Thymus (tissue), 11 donors: ENCODE results near the gene ACYP2. TPM values are rescaled to one million over a fixed set of nuclear protein-coding genes. Genes with fewer than 3 reads are reported as not detected.
"Not testable (repeated sequence)": the region's sequence is repeated elsewhere in the genome, so short reads cannot be mapped to it uniquely, and the experiment has no call there.

Source experiments
- DNase-seq, 9 donors: peaks; one replicate each; pipeline ENCODE4 v3.0.0-alpha.2; 2013; ENCODE audit warnings: low spot score in 9 of 9, low read depth in 6 of 9, missing footprints in 1 of 9
- H3K27ac ChIP-seq, 2 donors: one replicate each; pipeline ENCODE4 v1.5.1; 2013; ENCODE audit warnings: control low read depth in 1 of 2, low read depth in 1 of 2, low read length in 1 of 2, mild to moderate bottlenecking in 1 of 2, moderate library complexity in 1 of 2
- H3K27me3 ChIP-seq, 2 donors: one replicate each; pipeline ENCODE4 v1.5.1; 2013; ENCODE audit warnings: low read length in 1 of 2; ENCODE audit not compliant: control insufficient read depth in 2 of 2, insufficient read depth in 1 of 2
- H3K36me3 ChIP-seq, 2 donors: one replicate each; pipeline ENCODE4 v1.5.1; 2013; ENCODE audit warnings: low read length in 1 of 2, mild to moderate bottlenecking in 1 of 2, moderate library complexity in 1 of 2; ENCODE audit not compliant: control insufficient read depth in 2 of 2, insufficient read depth in 2 of 2
- H3K4me1 ChIP-seq, 2 donors: one replicate each; pipeline ENCODE4 v1.5.1; 2013; ENCODE audit warnings: low read length in 2 of 2; ENCODE audit not compliant: control insufficient read depth in 2 of 2, insufficient read depth in 2 of 2
- H3K4me3 ChIP-seq, 2 donors: one replicate each; pipeline ENCODE4 v1.5.1; 2013; ENCODE audit warnings: low read length in 2 of 2, control low read depth in 1 of 2, mild to moderate bottlenecking in 1 of 2
- H3K9me3 ChIP-seq, 2 donors: one replicate each; pipeline ENCODE4 v1.5.1; 2013; ENCODE audit warnings: low read length in 1 of 2, mild to moderate bottlenecking in 1 of 2; ENCODE audit not compliant: control insufficient read depth in 2 of 2, insufficient read depth in 1 of 2
- WGBS: extraction: QIAGEN DNeasy Blood & Tissue Kit; methylation state at CpG from one replicate; pipeline ENCODE4 v1.1.7; 2013; 5-methylcytosine and 5-hydroxymethylcytosine counted together
- polyA plus RNA-seq: library from polyadenylated mRNA; stranded (reverse); fragments of 200-250 nt; gene quantifications from one replicate; pipeline ENCODE4 v1.2.3, GENCODE V29; 2013
- total RNA-seq: library from RNA; stranded (reverse); fragments of 120-200 nt; gene quantifications from one replicate; pipeline ENCODE4 v1.2.4, GENCODE V29; 2013
- donor health status: healthy.

ACYP2 gene
- total and polyA plus RNA-seq, 2 donors: 9.6 to 32.6 TPM

DNA sequence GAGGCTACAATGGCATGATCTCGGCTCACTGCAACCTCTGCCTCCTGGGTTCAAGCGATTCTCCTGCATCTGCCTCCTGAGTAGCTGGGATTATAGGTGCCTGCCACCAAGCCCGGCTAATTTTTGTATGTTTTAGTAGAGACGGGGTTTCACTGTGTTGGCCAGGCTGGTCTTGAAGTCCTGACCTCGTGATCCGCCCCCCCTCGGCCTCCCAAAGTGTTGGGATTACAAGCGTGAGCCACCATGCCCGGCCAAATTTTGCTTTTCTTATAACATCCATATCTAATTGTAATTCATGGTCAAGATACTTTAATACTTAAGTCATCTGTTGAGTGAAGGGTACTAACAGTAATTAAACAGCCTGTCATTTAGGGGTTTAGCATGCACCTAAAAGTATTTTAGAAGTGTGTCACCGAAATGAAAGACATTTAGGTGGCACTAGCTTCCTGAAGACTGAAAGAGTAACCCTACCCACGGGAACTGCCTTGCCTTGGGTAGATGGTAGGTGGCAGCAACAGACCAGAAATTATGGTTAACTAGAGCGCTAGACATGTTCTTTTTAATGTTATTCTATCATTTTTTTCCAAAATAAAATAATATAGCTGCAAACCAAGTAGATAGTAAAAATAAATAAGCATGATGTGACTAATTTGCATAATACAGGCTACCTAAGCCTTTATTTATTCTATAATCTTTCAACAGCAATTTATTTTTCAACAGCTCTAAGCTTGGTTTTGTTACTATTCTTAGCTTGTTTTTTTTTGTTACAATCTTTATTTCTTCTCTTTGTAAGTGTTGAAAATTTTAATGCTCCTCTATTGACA is 8.6 kb upstream of the ACYP2 start:
- H3K27ac ChIP-seq: no peak overlapping the region
- H3K4me3 ChIP-seq: no peak overlapping the region
- H3K4me1 ChIP-seq: no peaks in the 10 kb centered on the region
- H3K27me3 ChIP-seq: no peaks in the 10 kb centered on the region
- WGBS: 74% methylated on average over 12 of the region's 12 CpGs
- no peaks in the 10 kb centered on the region for H3K36me3 ChIP-seq
- DNase-seq: peak in 6 of 9 donors; percentile 38 to 76 (median 48)
- no peaks in the 10 kb centered on the region for H3K9me3 ChIP-seq

GRCh38 chr2:54107455-54107764 is 8.0 kb upstream of the ACYP2 start:
- Histone ChIP-seq H3K4me1 (no peaks in the 10 kb centered on the region), H3K4me3 (no peak overlapping the region), H3K36me3 (no peaks in the 10 kb centered on the region), H3K9me3 (no peaks in the 10 kb centered on the region), H3K27me3 (no peaks in the 10 kb centered on the region), H3K27ac (no peak overlapping the region)
- DNase-seq: no peak
- 99% methylated on average over 2 of the region's 2 CpGs for WGBS

DNA sequence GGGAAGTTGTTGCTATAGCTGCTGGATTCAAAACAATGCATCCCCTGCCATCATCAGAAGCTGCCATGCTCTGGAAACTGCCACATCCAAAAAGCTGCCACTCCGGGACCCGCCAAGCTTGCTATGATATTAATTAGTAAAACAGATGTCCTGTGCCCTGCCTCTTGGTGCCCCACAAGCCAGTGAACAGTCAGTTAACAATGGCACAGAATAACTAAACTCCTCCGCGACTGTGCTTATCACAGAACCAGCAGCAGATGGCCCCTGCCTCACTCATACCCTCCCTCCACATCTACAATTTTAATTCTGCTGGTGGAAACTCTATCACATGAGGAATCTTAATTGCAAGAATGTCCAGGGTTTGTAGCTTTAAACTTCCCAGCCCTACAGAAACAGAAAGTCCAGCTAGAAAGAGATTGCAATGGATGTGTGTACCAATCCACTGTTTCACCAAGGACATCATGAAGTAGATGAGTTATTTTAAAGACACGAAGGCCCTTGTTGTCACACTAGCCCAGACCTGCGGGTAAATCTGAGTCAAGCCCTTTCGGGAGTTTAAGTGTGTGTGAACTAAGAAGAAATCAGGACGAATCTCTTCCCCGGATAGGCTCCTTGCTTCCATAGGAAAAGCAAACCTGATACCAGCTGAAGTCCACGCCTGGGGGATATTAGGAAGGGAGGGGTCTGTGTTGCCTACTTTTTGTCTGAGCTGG is 7.4 kb upstream of the ACYP2 start:
- Histone ChIP-seq H3K27ac (no peak overlapping the region), H3K4me3 (no peak overlapping the region), H3K4me1 (no peaks in the 10 kb centered on the region), H3K9me3 (no peaks in the 10 kb centered on the region), H3K27me3 (no peaks in the 10 kb centered on the region), H3K36me3 (no peaks in the 10 kb centered on the region)
- DNase-seq: no peak
- 96% methylated on average over 10 of the region's 10 CpGs for WGBS

DNA sequence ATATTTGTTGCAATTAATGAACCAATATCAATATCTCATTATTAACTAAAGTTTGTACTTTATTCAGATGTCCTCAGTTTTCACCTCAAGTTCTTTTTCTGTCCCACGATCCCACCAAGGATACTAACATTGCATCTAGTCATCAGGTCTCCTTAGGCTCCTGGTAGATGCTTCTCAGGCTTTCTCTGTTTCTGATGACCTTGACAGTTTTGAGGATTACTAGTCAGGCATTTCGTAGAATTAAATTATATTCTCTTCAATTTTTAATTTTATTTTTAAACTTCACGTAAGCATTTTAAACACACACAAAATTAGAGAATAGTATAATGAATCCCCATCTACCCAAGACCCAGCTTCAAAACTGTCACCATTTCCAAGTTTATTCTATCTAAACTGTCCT is 5.6 kb upstream of the ACYP2 start:
- WGBS: 98% methylated on average over 3 of the region's 3 CpGs
- no peaks in the 10 kb centered on the region for H3K27me3 ChIP-seq
- no peak overlapping the region for H3K4me3 ChIP-seq
- no peaks in the 10 kb centered on the region for H3K36me3 ChIP-seq
- DNase-seq: no peak
- H3K27ac ChIP-seq: no peak overlapping the region
- no peaks in the 10 kb centered on the region for H3K9me3 ChIP-seq
- H3K4me1 ChIP-seq: peaks cover 0 to 5% of the 10 kb centered on the region in 2 donors

DNA sequence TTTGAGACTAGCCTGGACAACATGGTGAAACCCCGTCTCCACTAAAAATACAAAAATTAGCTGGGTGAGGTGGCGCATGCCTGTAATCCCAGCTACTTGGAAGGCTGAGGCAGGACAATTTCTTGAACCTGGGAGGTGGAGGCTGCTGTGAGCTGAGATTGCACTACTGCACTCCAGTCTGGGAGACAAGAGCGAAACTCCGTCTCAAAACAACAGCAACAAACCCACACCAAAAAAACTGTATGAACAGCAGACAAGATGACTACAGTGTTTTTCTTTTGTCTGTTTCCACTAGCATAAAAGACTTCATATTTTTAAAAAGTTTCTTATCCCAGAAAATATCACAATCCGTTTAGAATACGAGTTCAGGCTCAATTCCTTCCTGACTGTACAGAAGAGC is 936 bp upstream of the ACYP2 start:
- H3K4me3 ChIP-seq, H3K36me3 ChIP-seq, H3K9me3 ChIP-seq, H3K27me3 ChIP-seq, H3K4me1 ChIP-seq: not testable (repeated sequence)
- DNase-seq: peak in 1 of 9 donors; percentile 14
- H3K27ac ChIP-seq: peak overlapping the region in 1 of 2 donors; percentile 100
- 91% methylated on average over 6 of the region's 6 CpGs for WGBS

GRCh38 chr2:54114936-54115283 is 505 bp upstream of the ACYP2 start:
- DNase-seq: no peak
- Histone ChIP-seq H3K9me3 (peaks cover 0 to 4% of the 10 kb centered on the region in 2 donors), H3K36me3 (no peaks in the 10 kb centered on the region), H3K4me1 (peaks cover 0 to 6% of the 10 kb centered on the region in 2 donors), H3K27ac (peak overlapping the region; percentile 99 to 100), H3K27me3 (no peaks in the 10 kb centered on the region), H3K4me3 (peak overlapping the region; percentile 66 to 89)
- WGBS: 53% methylated on average over 3 of the region's 3 CpGs

DNA sequence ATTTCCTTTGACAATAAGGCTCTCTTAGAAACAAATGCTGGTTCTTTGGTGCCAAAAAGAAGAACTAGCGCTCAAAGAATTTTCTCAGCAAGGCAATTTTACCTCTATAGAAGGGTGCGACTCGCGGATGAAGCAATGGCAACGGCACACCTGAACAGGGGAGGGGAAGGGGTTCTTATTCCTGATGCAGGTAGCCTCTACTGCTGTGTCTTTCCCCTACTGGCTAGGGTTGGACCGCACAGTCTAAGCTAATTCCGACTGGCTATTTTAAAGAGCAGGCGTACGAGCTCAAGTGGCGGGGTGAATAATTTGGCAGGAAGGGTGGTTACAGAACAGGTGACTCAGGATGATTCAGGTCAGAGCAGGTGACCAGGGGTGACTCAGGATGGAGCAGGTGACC is 1.2 kb downstream of the ACYP2 start:
- H3K27ac ChIP-seq, DNase-seq, H3K4me1 ChIP-seq, H3K27me3 ChIP-seq, H3K36me3 ChIP-seq, H3K4me3 ChIP-seq: not testable (repeated sequence)
- 99% methylated on average over 10 of the region's 10 CpGs for whole genome bisulfite sequencing
- H3K9me3 ChIP-seq: peaks cover 5 to 15% of the 10 kb centered on the region in 2 donors

GRCh38 chr2:54120950-54121349 is 5.5 kb downstream of the ACYP2 start:
- peaks cover 5 to 15% of the 10 kb centered on the region in 2 donors for H3K9me3 ChIP-seq
- no peak overlapping the region for H3K27ac ChIP-seq
- no peak for DNase-seq
- H3K36me3 ChIP-seq: no peaks in the 10 kb centered on the region
- no peak overlapping the region for H3K4me3 ChIP-seq
- WGBS: over 99% methylated on average over 8 of the region's 8 CpGs
- H3K4me1 ChIP-seq: no peaks in the 10 kb centered on the region
- H3K27me3 ChIP-seq: no peaks in the 10 kb centered on the region

- WGBS: 93% methylated on average over 3 of the region's 3 CpGs
These were observed 6.9 kb downstream of the ACYP2 start for GRCh38 chr2:54122171-54122935.

More at GRCh38 chr2:54122171-54122935, 6.9 kb downstream of the ACYP2 start:
- Histone ChIP-seq H3K4me3 (no peak overlapping the region), H3K4me1 (no peaks in the 10 kb centered on the region), H3K27ac (peak overlapping the region in 1 of 2 donors; percentile 24), H3K36me3 (no peaks in the 10 kb centered on the region), H3K9me3 (peaks cover 5 to 10% of the 10 kb centered on the region in 2 donors), H3K27me3 (no peaks in the 10 kb centered on the region)
- no peak for DNase-seq
